Prostate gland (tissue), 2 donors: ENCODE results near the gene PAX6. TPM values are rescaled to one million over a fixed set of nuclear protein-coding genes. Genes with fewer than 3 reads are reported as not detected.

Experiments
- DNase-seq: peaks from one replicate; pipeline ENCODE4 v3.0.0-alpha.2; 2019; ENCODE audit warnings: low spot score
- H3K27ac ChIP-seq, 2 donors: fragments of 200-600 bp; sonication (generic); 2 replicates each; pipeline ENCODE4 v1.5.1; 2017 to 2019
- H3K27me3 ChIP-seq: fragments of 200-600 bp; sonication (generic); replicated peaks from 2 replicates; pipeline ENCODE4 v1.5.1; 2019; ENCODE audit not compliant: insufficient read depth
- H3K36me3 ChIP-seq, 2 donors: fragments of 200-600 bp; sonication (generic); 1 replicate in 1 of 2; 2 replicates in 1 of 2; pipeline versions ENCODE4 v1.5.1 to v1.8.1; 2017 to 2019
- H3K4me1 ChIP-seq: fragments of 200-600 bp; sonication (generic); replicated peaks from 2 replicates; pipeline ENCODE4 v1.5.1; 2019
- H3K4me3 ChIP-seq, 2 donors: fragments of 200-600 bp; sonication (generic); 2 replicates each; pipeline ENCODE4 v1.5.1; 2017 to 2019
- H3K9me3 ChIP-seq: fragments of 200-600 bp; sonication (generic); 2 replicates; pipeline ENCODE4 v1.5.1; 2017
- POLR2A ChIP-seq: fragments of 450-650 bp; IDR thresholded peaks from one replicate; pipeline ENCODE4 v1.6.1; 2016; ENCODE audit warnings: antibody characterized with exemption, mild to moderate bottlenecking
- POLR2AphosphoS5 ChIP-seq: sonication (generic); formaldehyde crosslinking; IDR thresholded peaks from one replicate; pipeline ENCODE4 v1.6.1; 2017; ENCODE audit warnings: antibody characterized with exemption
- WGBS: methylation state at CpG from one replicate; pipeline ENCODE4 v1.1.5; 2018; 5-methylcytosine and 5-hydroxymethylcytosine counted together
- intact Hi-C: fragments of 100-400 bp; cut with DNase I; formaldehyde crosslinking; loops from one replicate; pipeline ENCODE4 v1.14.2; 2022
- total RNA-seq, 2 donors: library from RNA; depleted of rRNA; stranded (reverse); fragments of >200 nt; gene quantifications; one replicate each; pipeline ENCODE4 v1.1.0, GENCODE V29; 2016
- TF ChIP-seq, protein P1 (sequence below), 4 experiments: fragments of 200-600 bp in 2 of 4; fragments of 450-650 bp in 2 of 4; sonication (generic) in 2 of 4; IDR thresholded peaks; 1 replicate in 3 of 4; 2 replicates in 1 of 4; pipeline ENCODE4 v1.5.1; 2016 to 2019; ENCODE audit warnings: antibody characterized with exemption in 4 of 4, mild to moderate bottlenecking in 2 of 4, moderate library complexity in 2 of 4

PAX6 gene
- total RNA-seq, 2 donors from 2014 or later, result 0.80 TPM; not detected in 1

DNA sequence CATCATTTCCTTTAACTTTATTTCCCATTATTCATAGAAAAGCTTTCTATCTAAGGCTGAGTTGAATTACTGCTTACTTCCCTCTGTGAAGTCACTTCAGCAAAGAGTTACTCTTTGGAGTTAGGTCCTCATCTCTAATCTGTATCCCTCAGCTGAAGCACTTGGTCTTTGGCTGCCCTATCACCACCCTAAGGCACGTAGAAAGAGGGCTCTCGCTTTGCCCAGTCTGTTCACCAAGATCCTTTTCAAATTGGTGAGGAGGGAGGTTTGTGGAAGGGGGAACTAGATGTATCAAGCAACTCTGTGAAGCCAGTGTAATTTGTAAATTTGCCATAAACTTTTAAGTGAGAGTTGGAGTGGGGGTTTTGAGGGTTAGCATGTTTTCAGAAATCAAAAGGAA is 43.4 kb downstream of the PAX6 start:
- no peaks in the 10 kb centered on the region for H3K36me3 ChIP-seq
- DNase-seq, result no peak
- TF ChIP-seq POLR2A, result no peak
- TF ChIP-seq POLR2AphosphoS5, result no peak
- TF ChIP-seq, protein P1, sequence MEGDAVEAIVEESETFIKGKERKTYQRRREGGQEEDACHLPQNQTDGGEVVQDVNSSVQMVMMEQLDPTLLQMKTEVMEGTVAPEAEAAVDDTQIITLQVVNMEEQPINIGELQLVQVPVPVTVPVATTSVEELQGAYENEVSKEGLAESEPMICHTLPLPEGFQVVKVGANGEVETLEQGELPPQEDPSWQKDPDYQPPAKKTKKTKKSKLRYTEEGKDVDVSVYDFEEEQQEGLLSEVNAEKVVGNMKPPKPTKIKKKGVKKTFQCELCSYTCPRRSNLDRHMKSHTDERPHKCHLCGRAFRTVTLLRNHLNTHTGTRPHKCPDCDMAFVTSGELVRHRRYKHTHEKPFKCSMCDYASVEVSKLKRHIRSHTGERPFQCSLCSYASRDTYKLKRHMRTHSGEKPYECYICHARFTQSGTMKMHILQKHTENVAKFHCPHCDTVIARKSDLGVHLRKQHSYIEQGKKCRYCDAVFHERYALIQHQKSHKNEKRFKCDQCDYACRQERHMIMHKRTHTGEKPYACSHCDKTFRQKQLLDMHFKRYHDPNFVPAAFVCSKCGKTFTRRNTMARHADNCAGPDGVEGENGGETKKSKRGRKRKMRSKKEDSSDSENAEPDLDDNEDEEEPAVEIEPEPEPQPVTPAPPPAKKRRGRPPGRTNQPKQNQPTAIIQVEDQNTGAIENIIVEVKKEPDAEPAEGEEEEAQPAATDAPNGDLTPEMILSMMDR (IDR thresholded peaks at IDR 0.05), result no peak
- no peaks in the 10 kb centered on the region for H3K4me1 ChIP-seq
- 87% methylated on average over 2 of the region's 2 CpGs for WGBS
- H3K27me3 ChIP-seq, result no peaks in the 10 kb centered on the region
- intact Hi-C loops, result no loop called here
- H3K27ac ChIP-seq, result no peak overlapping the region
- H3K4me3 ChIP-seq, result no peak overlapping the region
- H3K9me3 ChIP-seq, result no peaks in the 10 kb centered on the region

DNA sequence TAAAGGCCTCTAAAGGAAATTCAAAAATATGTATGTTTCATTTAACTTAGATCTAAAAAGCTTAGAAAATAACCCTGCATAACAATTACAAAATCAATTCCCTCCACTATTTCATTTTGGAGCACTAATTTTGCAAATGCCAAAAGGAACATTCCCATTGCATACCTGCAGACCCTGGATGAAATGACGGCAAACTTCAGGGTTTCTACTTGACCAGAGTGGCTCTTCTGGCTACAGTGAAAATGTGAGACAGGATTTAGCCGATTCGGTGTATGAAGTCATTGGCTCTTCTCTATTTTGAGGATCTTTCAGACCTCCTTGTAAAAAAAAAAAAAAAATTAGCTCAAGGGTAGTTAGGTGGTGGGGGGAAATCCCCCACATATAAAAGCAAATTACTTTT is 44.1 kb downstream of the PAX6 start:
- intact Hi-C loops, result no loop called here
- no peak for DNase-seq
- Histone ChIP-seq H3K4me3 (no peak overlapping the region), H3K36me3 (no peaks in the 10 kb centered on the region), H3K9me3 (no peaks in the 10 kb centered on the region), H3K4me1 (no peaks in the 10 kb centered on the region), H3K27me3 (no peaks in the 10 kb centered on the region), H3K27ac (no peak overlapping the region)
- TF ChIP-seq POLR2A (no peak), POLR2AphosphoS5 (no peak)
- TF ChIP-seq, protein P1 (IDR thresholded peaks at IDR 0.05), result no peak
- WGBS, result 97% methylated on average over 3 of the region's 3 CpGs

DNA sequence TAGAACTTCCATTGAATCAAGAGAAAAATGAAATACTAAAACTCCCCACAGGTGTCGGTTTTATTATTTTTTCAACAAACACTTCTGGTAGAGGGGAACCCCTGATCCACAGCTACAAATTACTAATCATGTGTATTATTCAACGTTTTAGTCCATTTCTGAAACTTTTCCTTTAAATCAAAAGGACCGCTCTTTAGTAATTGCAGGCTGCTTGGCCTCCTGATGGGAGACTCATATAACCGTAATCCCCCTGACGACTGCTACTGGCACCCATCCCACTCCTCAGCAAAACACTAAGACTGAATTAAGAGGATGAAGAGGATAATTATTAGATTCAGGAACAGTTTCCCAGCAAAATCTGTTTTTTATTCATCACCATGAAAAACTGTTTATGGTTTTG is 46.4 kb downstream of the PAX6 start:
- H3K4me1 ChIP-seq, result no peaks in the 10 kb centered on the region
- H3K4me3 ChIP-seq, result no peak overlapping the region
- no peak for DNase-seq
- no peaks in the 10 kb centered on the region for H3K27me3 ChIP-seq
- intact Hi-C loops, result no loop called here
- no peak overlapping the region for H3K27ac ChIP-seq
- H3K36me3 ChIP-seq, result no peaks in the 10 kb centered on the region
- TF ChIP-seq POLR2A, result no peak
- no peak for TF ChIP-seq POLR2AphosphoS5
- TF ChIP-seq, protein P1 (IDR thresholded peaks at IDR 0.05), result no peak
- H3K9me3 ChIP-seq, result no peaks in the 10 kb centered on the region
- WGBS, result 86% methylated on average over 5 of the region's 5 CpGs

DNA sequence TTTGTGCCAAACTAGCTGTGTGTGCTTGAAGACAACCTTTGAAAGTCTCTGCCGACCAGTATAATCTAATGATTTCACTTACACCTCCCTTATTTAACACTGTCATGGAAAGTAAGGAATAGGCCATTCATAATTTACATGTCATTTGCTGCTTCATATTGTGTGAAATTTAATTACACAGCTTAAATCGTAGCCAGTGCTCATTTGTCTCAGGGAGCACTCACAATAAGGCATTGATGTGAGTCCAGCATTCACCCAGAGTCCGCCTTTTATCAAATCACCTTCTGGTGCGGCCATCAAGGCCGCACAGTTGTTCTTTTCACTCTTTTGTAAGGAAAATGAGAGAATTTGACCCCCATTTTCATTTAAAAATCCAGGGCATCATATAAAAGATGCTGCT is 46.9 kb downstream of the PAX6 start:
- intact Hi-C loops, result no loop called here
- H3K27ac ChIP-seq, result no peak overlapping the region
- TF ChIP-seq POLR2A, result no peak
- TF ChIP-seq, protein P1 (IDR thresholded peaks at IDR 0.05), result no peak
- TF ChIP-seq POLR2AphosphoS5, result no peak
- H3K27me3 ChIP-seq, result no peaks in the 10 kb centered on the region
- no peaks in the 10 kb centered on the region for H3K4me1 ChIP-seq
- H3K4me3 ChIP-seq, result no peak overlapping the region
- no peaks in the 10 kb centered on the region for H3K9me3 ChIP-seq
- no peaks in the 10 kb centered on the region for H3K36me3 ChIP-seq
- DNase-seq, result no peak
- 91% methylated on average over 5 of the region's 5 CpGs for WGBS

DNA sequence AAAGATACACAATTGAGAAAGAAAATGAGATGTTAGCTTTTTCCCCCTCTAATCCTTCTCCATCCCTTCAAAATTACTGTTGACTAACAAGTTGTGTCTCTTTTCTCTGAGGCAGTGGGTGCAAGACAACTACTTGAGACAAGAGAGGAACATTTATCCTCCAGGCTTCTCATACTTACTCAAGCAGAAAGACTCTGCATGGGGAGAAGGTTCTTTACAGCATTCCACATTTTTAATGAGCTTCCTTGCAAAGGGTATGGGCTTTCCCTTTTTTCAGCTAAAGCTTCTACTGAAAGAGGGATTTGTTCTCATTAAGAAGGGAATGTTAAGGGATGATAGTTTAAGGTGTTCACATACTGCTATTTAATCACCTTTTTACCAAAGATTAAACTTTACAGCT is 47.8 kb downstream of the PAX6 start:
- DNase-seq, result no peak
- TF ChIP-seq POLR2AphosphoS5 (no peak), POLR2A (no peak)
- TF ChIP-seq, protein P1 (IDR thresholded peaks at IDR 0.05), result no peak
- no peaks in the 10 kb centered on the region for H3K36me3 ChIP-seq
- no peaks in the 10 kb centered on the region for H3K27me3 ChIP-seq
- intact Hi-C loops, result no loop called here
- H3K9me3 ChIP-seq, result no peaks in the 10 kb centered on the region
- no peak overlapping the region for H3K27ac ChIP-seq
- no peaks in the 10 kb centered on the region for H3K4me1 ChIP-seq
- no peak overlapping the region for H3K4me3 ChIP-seq
